Measurements from ENCODE around the gene POLR2I.

POLR2I gene

GRCh38 chr19:36115453-36116343 lies 1.0 kb upstream of the POLR2I start, which contains the start of gene TBCB:
TSS of gene TBCB (plus strand) at chr19:36115468. CDS start at chr19:36115561, 93 bp downstream.
- TF ChIP-seq CTCF (conservative IDR thresholded peaks at IDR 0.05) (no peak), ZFX (IDR thresholded peaks at IDR 0.05) (no peak)
- peak within 1 kb of the TSS; percentile 91 for H3K27ac ChIP-seq

GRCh38 chr19:36113894-36114720 lies 568 bp downstream of the POLR2I start:
- TF ChIP-seq CTCF (conservative IDR thresholded peaks at IDR 0.05) (no peak), ZFX (IDR thresholded peaks at IDR 0.05) (no peak)
- peak overlapping the region; percentile 91 for H3K27ac ChIP-seq

- TF ChIP-seq CTCF (conservative IDR thresholded peaks at IDR 0.05) = no peak
- no peak for TF ChIP-seq ZFX (IDR thresholded peaks at IDR 0.05)
- peak overlapping the region; percentile 91 for H3K27ac ChIP-seq
These were observed 1.2 kb downstream of the POLR2I start for GRCh38 chr19:36113425-36113824.

GRCh38 chr19:36112678-36113077 lies 2.0 kb downstream of the POLR2I start:
- TF ChIP-seq CTCF (conservative IDR thresholded peaks at IDR 0.05) = no peak
- H3K27ac ChIP-seq = no peak overlapping the region

- no peak overlapping the region for H3K27ac ChIP-seq
- TF ChIP-seq ZFX (IDR thresholded peaks at IDR 0.05) = no peak
- no peak for TF ChIP-seq CTCF (conservative IDR thresholded peaks at IDR 0.05)
These were observed 3.5 kb downstream of the POLR2I start for GRCh38 chr19:36111200-36111539.

- TF ChIP-seq ZFX (IDR thresholded peaks at IDR 0.05) (no peak), CTCF (conservative IDR thresholded peaks at IDR 0.05) (no peak)
- no peak within 1 kb of the TSS for H3K27ac ChIP-seq
These were observed 4.0 kb downstream of the POLR2I start, which contains the start of gene OVOL3 for GRCh38 chr19:36110487-36111199. TSS of gene OVOL3 (plus strand) at chr19:36111143. CDS start at chr19:36111203, 60 bp downstream.
